OCI-LY3 (cell line): ENCODE measurements around the gene DYNLT1.

Experiments used
- EZH2phosphoT487 ChIP-seq: fragments of 200-600 bp; shearing (Covaris generic); IDR thresholded peaks from 2 replicates; pipeline ENCODE4 v1.6.1; 2018; ENCODE audit warnings: antibody characterized with exemption, mixed run types, low read depth
- TF ChIP-seq, protein P1 (sequence below): fragments of 200-600, 300-600 bp; sonication (generic); IDR thresholded peaks from 2 replicates; pipeline ENCODE4 v1.5.1; 2014; ENCODE audit warnings: antibody characterized with exemption, low read length, low read depth

DNA sequence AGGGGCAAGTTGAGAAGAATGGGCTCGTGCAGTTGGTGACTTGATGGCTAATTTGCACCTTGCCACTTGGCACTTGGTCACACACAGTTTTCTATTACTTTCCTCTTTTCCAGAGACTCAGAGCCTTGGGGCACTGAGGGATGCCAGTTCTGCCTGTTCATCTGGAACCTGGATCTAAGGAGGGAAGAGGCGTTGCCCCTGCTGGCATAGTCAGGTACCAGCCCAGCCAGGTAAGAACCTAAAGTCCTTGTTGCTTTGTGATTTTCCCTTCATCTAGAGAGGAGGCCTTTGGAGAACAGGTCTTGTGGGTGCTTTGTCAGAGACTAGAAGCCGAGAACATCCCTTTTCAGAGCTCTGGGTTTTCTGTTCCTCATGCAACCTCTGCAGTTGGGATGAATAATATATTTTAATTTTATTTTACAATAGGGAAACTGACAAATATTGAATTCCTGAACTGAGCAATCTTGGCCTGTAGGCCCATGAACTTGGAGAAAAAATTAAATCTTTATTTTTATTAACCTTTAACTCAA lies 16.7 kb upstream of the DYNLT1 start:
- no peak for TF ChIP-seq EZH2phosphoT487
- TF ChIP-seq, protein P1, sequence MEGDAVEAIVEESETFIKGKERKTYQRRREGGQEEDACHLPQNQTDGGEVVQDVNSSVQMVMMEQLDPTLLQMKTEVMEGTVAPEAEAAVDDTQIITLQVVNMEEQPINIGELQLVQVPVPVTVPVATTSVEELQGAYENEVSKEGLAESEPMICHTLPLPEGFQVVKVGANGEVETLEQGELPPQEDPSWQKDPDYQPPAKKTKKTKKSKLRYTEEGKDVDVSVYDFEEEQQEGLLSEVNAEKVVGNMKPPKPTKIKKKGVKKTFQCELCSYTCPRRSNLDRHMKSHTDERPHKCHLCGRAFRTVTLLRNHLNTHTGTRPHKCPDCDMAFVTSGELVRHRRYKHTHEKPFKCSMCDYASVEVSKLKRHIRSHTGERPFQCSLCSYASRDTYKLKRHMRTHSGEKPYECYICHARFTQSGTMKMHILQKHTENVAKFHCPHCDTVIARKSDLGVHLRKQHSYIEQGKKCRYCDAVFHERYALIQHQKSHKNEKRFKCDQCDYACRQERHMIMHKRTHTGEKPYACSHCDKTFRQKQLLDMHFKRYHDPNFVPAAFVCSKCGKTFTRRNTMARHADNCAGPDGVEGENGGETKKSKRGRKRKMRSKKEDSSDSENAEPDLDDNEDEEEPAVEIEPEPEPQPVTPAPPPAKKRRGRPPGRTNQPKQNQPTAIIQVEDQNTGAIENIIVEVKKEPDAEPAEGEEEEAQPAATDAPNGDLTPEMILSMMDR: no peak
